Mesothelial cell of epicardium (in vitro differentiated cells): ENCODE data around the gene SHISA7. TPM values are rescaled to one million over a fixed set of nuclear protein-coding genes. Genes with fewer than 3 reads are reported as not detected.

Experiments
- DNase-seq, 2 experiments: peaks; one replicate each; pipeline ENCODE4 v3.0.0; 2021; ENCODE audit warnings: low spot score in 2 of 2; ENCODE audit not compliant: unreplicated experiment in 2 of 2
- H3K27ac Mint-ChIP-seq: 2 replicates; pipeline ENCODE4 v1.8.0; 2021; ENCODE audit warnings: mixed read lengths
- H3K27me3 Mint-ChIP-seq: 2 replicates; pipeline ENCODE4 v1.8.0; 2021; ENCODE audit warnings: low read depth, mixed read lengths
- H3K36me3 Mint-ChIP-seq: 2 replicates; pipeline ENCODE4 v1.8.0; 2021; ENCODE audit warnings: mixed read lengths
- H3K4me1 Mint-ChIP-seq: 2 replicates; pipeline ENCODE4 v1.8.0; 2021; ENCODE audit warnings: mixed read lengths
- H3K4me3 Mint-ChIP-seq: 2 replicates; pipeline ENCODE4 v1.8.0; 2021; ENCODE audit warnings: mild to moderate bottlenecking, moderate library complexity, mixed read lengths
- H3K9me3 Mint-ChIP-seq: 2 replicates; pipeline ENCODE4 v1.8.0; 2021; ENCODE audit warnings: mixed read lengths
- CTCF ChIP-seq: fragments of 200-600 bp; sonication (generic); IDR thresholded peaks from one replicate; pipeline ENCODE4 v1.5.0; 2021; ENCODE audit warnings: antibody characterized with exemption; ENCODE audit not compliant: unreplicated experiment
- total RNA-seq: library from RNA; stranded (reverse); gene quantifications from 3 replicates; pipeline ENCODE4 v1.2.1, GENCODE V29; 2021

The SHISA7 gene
- total RNA-seq, 1 donor from 2014 or later, result 0.04 TPM

- Mint-ChIP-seq H3K9me3 (no peaks in the 10 kb centered on the region), H3K4me1 (peaks cover 16% of the 10 kb centered on the region), H3K36me3 (no peaks in the 10 kb centered on the region), H3K4me3 (no peak overlapping the region), H3K27ac (no peak overlapping the region), H3K27me3 (peaks cover 90% of the 10 kb centered on the region)
- no peak for DNase-seq
- no peak for TF ChIP-seq CTCF
These were observed 1.3 kb downstream of the SHISA7 start for GRCh38 chr19:55441692-55442321.

- DNase-seq, result no peak
- Mint-ChIP-seq H3K9me3 (no peaks in the 10 kb centered on the region), H3K36me3 (no peaks in the 10 kb centered on the region), H3K27me3 (peaks cover 90% of the 10 kb centered on the region), H3K27ac (no peak overlapping the region), H3K4me3 (no peak overlapping the region), H3K4me1 (peaks cover 16% of the 10 kb centered on the region)
- no peak for TF ChIP-seq CTCF
These were observed 1.8 kb downstream of the SHISA7 start for GRCh38 chr19:55441319-55441691.

- DNase-seq, result no peak
- peaks cover 16% of the 10 kb centered on the region for H3K4me1 Mint-ChIP-seq
- H3K9me3 Mint-ChIP-seq, result no peaks in the 10 kb centered on the region
- H3K4me3 Mint-ChIP-seq, result no peak overlapping the region
- no peaks in the 10 kb centered on the region for H3K36me3 Mint-ChIP-seq
- H3K27ac Mint-ChIP-seq, result no peak overlapping the region
- TF ChIP-seq CTCF, result no peak
- peaks cover 83% of the 10 kb centered on the region for H3K27me3 Mint-ChIP-seq
These were observed 2.5 kb downstream of the SHISA7 start for GRCh38 chr19:55440411-55441105.

- H3K27ac Mint-ChIP-seq, result no peak overlapping the region
- no peak for DNase-seq
- H3K27me3 Mint-ChIP-seq, result peaks cover 68% of the 10 kb centered on the region
- peaks cover 16% of the 10 kb centered on the region for H3K4me1 Mint-ChIP-seq
- TF ChIP-seq CTCF, result no peak
- H3K4me3 Mint-ChIP-seq, result no peak overlapping the region
- no peaks in the 10 kb centered on the region for H3K36me3 Mint-ChIP-seq
- H3K9me3 Mint-ChIP-seq, result no peaks in the 10 kb centered on the region
These were observed 4.0 kb downstream of the SHISA7 start for GRCh38 chr19:55439052-55439451.

GRCh38 chr19:55437410-55437809 lies 5.7 kb downstream of the SHISA7 start:
- no peak for TF ChIP-seq CTCF
- Mint-ChIP-seq H3K4me1 (peaks cover 13% of the 10 kb centered on the region), H3K27me3 (peaks cover 53% of the 10 kb centered on the region), H3K9me3 (no peaks in the 10 kb centered on the region), H3K36me3 (no peaks in the 10 kb centered on the region), H3K4me3 (no peak overlapping the region), H3K27ac (no peak overlapping the region)
- DNase-seq, result peak in 1 of 2 experiments; percentile 83
